Measurements from ENCODE around the gene TNFSF13B. TPM values are rescaled to one million over a fixed set of nuclear protein-coding genes. Genes with fewer than 3 reads are reported as not detected.

Gene TNFSF13B
- total and polyA plus RNA-seq, 2 donors (not counting 1 experiment from before 2014, with no cell fraction given), result 2.0 to 4.7 TPM

- Histone ChIP-seq H3K4me3 (ENCODE audit: control extremely low read depth in 1 of 5, extremely low read depth in 1 of 5, insufficient read depth in 1 of 5, low read depth in 2 of 5, low read length in 4 of 5) (peak overlapping the region in 3 of 5 experiments; percentile 2 to 24 (median 24)), H3K9ac (ENCODE audit: low read length) (peak overlapping the region; percentile 19), H3K9me3 (ENCODE audit: control extremely low read depth in 1 of 3, control insufficient read depth in 2 of 3, insufficient read depth in 1 of 3, low read length in 2 of 3) (no peaks in the 10 kb centered on the region), H3K4me1 (ENCODE audit: control insufficient read depth in 2 of 2, insufficient read depth in 2 of 2, low read length in 2 of 2) (no peaks in the 10 kb centered on the region), H3K27ac (ENCODE audit: low read length in 2 of 2) (no peak overlapping the region), H4K20me1 (ENCODE audit: control insufficient read depth, insufficient read depth, low read length, poor library complexity, severe bottlenecking) (no peaks in the 10 kb centered on the region), H3K79me2 (ENCODE audit: control insufficient read depth, insufficient read depth, low read length) (no peaks in the 10 kb centered on the region), H3K27me3 (replicated peaks in 1 of 4; ENCODE audit: control extremely low read depth in 1 of 4, control insufficient read depth in 3 of 4, insufficient read depth in 4 of 4, low read length in 3 of 4) (no peaks in the 10 kb centered on the region), H3K36me3 (replicated peaks in 1 of 2; ENCODE audit: control extremely low read depth in 1 of 2, control insufficient read depth in 1 of 2, extremely low read depth in 1 of 2, insufficient read depth in 2 of 2, low read length in 1 of 2) (no peaks in the 10 kb centered on the region), H3K4me2 (replicated peaks; ENCODE audit: low read depth, low read length, poor library complexity, severe bottlenecking) (no peak overlapping the region), H2AFZ (ENCODE audit: insufficient read depth, low read depth, low read length, poor library complexity, severe bottlenecking) (no peak overlapping the region)
- no peak for DNase-seq
- peaks cover 5% of the 10 kb centered on the region for H3K4me1 Mint-ChIP-seq
- ATAC-seq (ENCODE audit: low read depth), result peak; percentile 41
- no CpG with 5 or more reads among the region's 7 CpGs for WGBS (ENCODE audit: insufficient coverage)
- H3K4me3 Mint-ChIP-seq, result peak overlapping the region; percentile 27
- intact Hi-C loops (cut with micrococcal nuclease), result no loop called here
- TF ChIP-seq EZH2 (IDR thresholded peaks at IDR 0.05; ENCODE audit: borderline replicate concordance, insufficient read depth, low read depth, low read length, poor library complexity, severe bottlenecking) (no peak), CTCF (IDR thresholded peaks at IDR 0.05) (peak; percentile 52)
- peaks cover 3% of the 10 kb centered on the region for H3K27me3 Mint-ChIP-seq
- CTCF ChIA-PET, result interaction anchor here (1.2 kb wide), 1 partner anchor 552 kb away, joined by 3 read pairs; no protein-coding TSS in a partner anchor
- H3K27ac Mint-ChIP-seq, result peak overlapping the region; percentile 12
- POLR2A ChIA-PET, result no interaction called here
- H3K9me3 Mint-ChIP-seq (ENCODE audit: insufficient read depth), result no peaks in the 10 kb centered on the region
Observed at GRCh38 chr13:108342369-108343289, 73.1 kb downstream of the TNFSF13B start.

DNA sequence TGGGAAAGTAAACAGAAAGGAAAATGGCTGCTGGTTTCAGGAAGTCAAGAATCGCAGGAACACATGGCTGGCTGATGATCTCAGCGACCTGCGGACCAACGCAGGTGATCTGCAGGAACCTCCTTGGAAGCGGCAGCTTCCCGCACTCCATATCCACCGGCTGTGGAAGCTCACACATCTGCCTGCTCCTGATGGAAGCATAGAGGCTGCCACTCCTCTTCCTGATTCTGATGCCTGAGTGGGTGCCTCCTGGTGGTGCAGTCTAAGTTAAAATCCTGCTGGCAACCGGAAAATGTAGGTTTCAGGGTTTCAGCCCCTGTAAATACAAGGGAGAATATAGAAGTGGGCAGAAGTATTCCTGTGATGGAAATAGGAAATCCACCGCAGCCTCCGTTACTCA, 75.5 kb downstream of the TNFSF13B start:
- intact Hi-C loops (cut with micrococcal nuclease), result no loop called here
- H3K27me3 Mint-ChIP-seq, result peaks cover 6% of the 10 kb centered on the region
- Histone ChIP-seq H3K9me3 (ENCODE audit: control extremely low read depth in 1 of 3, control insufficient read depth in 2 of 3, insufficient read depth in 1 of 3, low read length in 2 of 3) (no peaks in the 10 kb centered on the region), H2AFZ (ENCODE audit: insufficient read depth, low read depth, low read length, poor library complexity, severe bottlenecking) (no peak overlapping the region), H3K36me3 (replicated peaks in 1 of 2; ENCODE audit: control extremely low read depth in 1 of 2, control insufficient read depth in 1 of 2, extremely low read depth in 1 of 2, insufficient read depth in 2 of 2, low read length in 1 of 2) (no peaks in the 10 kb centered on the region), H3K9ac (ENCODE audit: low read length) (no peak overlapping the region), H3K4me1 (ENCODE audit: control insufficient read depth in 2 of 2, insufficient read depth in 2 of 2, low read length in 2 of 2) (no peaks in the 10 kb centered on the region), H3K4me2 (replicated peaks; ENCODE audit: low read depth, low read length, poor library complexity, severe bottlenecking) (no peak overlapping the region), H3K27ac (ENCODE audit: low read length in 2 of 2) (no peak overlapping the region), H3K27me3 (replicated peaks in 1 of 4; ENCODE audit: control extremely low read depth in 1 of 4, control insufficient read depth in 3 of 4, insufficient read depth in 4 of 4, low read length in 3 of 4) (no peaks in the 10 kb centered on the region), H3K4me3 (ENCODE audit: control extremely low read depth in 1 of 5, extremely low read depth in 1 of 5, insufficient read depth in 1 of 5, low read depth in 2 of 5, low read length in 4 of 5) (no peak overlapping the region), H3K79me2 (ENCODE audit: control insufficient read depth, insufficient read depth, low read length) (no peaks in the 10 kb centered on the region), H4K20me1 (ENCODE audit: control insufficient read depth, insufficient read depth, low read length, poor library complexity, severe bottlenecking) (no peaks in the 10 kb centered on the region)
- no peak overlapping the region for H3K4me3 Mint-ChIP-seq
- peaks cover 5% of the 10 kb centered on the region for H3K4me1 Mint-ChIP-seq
- TF ChIP-seq CTCF (IDR thresholded peaks at IDR 0.05) (no peak), EZH2 (IDR thresholded peaks at IDR 0.05; ENCODE audit: borderline replicate concordance, insufficient read depth, low read depth, low read length, poor library complexity, severe bottlenecking) (no peak)
- ChIA-PET CTCF (interaction anchor here (1.4 kb wide), 1 partner anchor 550 kb away, joined by 4 read pairs; no protein-coding TSS in a partner anchor), POLR2A (no interaction called here)
- ATAC-seq (ENCODE audit: low read depth) (no peak), DNase-seq (no peak)
- WGBS (ENCODE audit: insufficient coverage), result 97% methylated on average over 8 of the region's 10 CpGs
- H3K9me3 Mint-ChIP-seq (ENCODE audit: insufficient read depth), result no peaks in the 10 kb centered on the region
- no peak overlapping the region for H3K27ac Mint-ChIP-seq
